H1 (cell line): ENCODE results near the gene MYO16. TPM values are rescaled to one million over a fixed set of nuclear protein-coding genes. Genes with fewer than 3 reads are reported as not detected.

ENCODE experiments used
- BRCA1 ChIP-seq: IDR thresholded peaks from 2 replicates; pipeline ENCODE4 v1.6.1; 2012; ENCODE audit warnings: low read depth, low read length, improper control_type of control experiment
- EGR1 ChIP-seq: IDR thresholded peaks from 2 replicates; pipeline ENCODE4 v1.6.1; 2011; ENCODE audit warnings: low read depth, low read length, borderline replicate concordance
- HDAC2 ChIP-seq, 2 experiments: fragments of 300-600 bp in 1 of 2; sonication (generic) in 1 of 2; IDR thresholded peaks; 2 replicates each; pipeline ENCODE4 v1.6.1; 2011 to 2012; ENCODE audit warnings: low read depth in 2 of 2, low read length in 2 of 2, mild to moderate bottlenecking in 2 of 2, moderate library complexity in 2 of 2, borderline replicate concordance in 1 of 2, inconsistent platforms in 1 of 2
- MAFK ChIP-seq: IDR thresholded peaks from 2 replicates; pipeline ENCODE4 v1.6.1; 2012; ENCODE audit warnings: low read depth, mild to moderate bottlenecking, improper control_type of control experiment, low read length
- SIX5 ChIP-seq: IDR thresholded peaks from 2 replicates; pipeline ENCODE4 v1.6.1; 2011; ENCODE audit warnings: mild to moderate bottlenecking, low read depth, low read length
- SP1 ChIP-seq: IDR thresholded peaks from 2 replicates; pipeline ENCODE4 v1.6.1; 2011; ENCODE audit warnings: low read depth, low read length
- SRF ChIP-seq: IDR thresholded peaks from 2 replicates; pipeline ENCODE4 v1.6.1; 2011; ENCODE audit warnings: mild to moderate bottlenecking, low read depth, low read length, moderate library complexity
- polyA plus RNA-seq, 7 experiments: library from polyadenylated mRNA; depleted of rRNA in 3 of 7; stranded (reverse) in 5 of 7; unstranded in 2 of 7; fragments of >200 nt in 5 of 7; fragments of 200-250 nt in 2 of 7; gene quantifications; 1 replicate in 5 of 7; 2 replicates in 1 of 7; 4 replicates in 1 of 7; pipeline versions ENCODE4 v1.2.1 to v1.2.3, GENCODE V29; 2011 to 2013; ENCODE audit warnings: missing spikeins in 2 of 7, mixed read lengths in 2 of 7
- total RNA-seq: library from RNA; stranded (reverse); fragmentation: NEBNext Ultra II Directional; extraction: Animal tissue kit (Norgen Biotek cat#: 25700); gene quantifications from 2 replicates; pipeline ENCODE4 v1.2.1, GENCODE V29; 2021
- TF ChIP-seq, protein P1 (sequence below): fragments of 300-600 bp; sonication (generic); IDR thresholded peaks from 2 replicates; pipeline ENCODE4 v1.7.1; 2012; ENCODE audit warnings: low read length, moderate library complexity, mild to moderate bottlenecking, inconsistent platforms; ENCODE audit not compliant: insufficient replicate concordance
- TF ChIP-seq, protein P2 (sequence below): IDR thresholded peaks from 2 replicates; pipeline ENCODE4 v1.6.1; 2012; ENCODE audit warnings: inconsistent platforms
- TF ChIP-seq, protein P3 (sequence below): IDR thresholded peaks from 2 replicates; pipeline ENCODE4 v1.6.1; 2011; ENCODE audit warnings: low read depth, mild to moderate bottlenecking, low read length; ENCODE audit not compliant: insufficient read depth
- TF ChIP-seq, protein P4 (sequence below): IDR thresholded peaks from 2 replicates; pipeline ENCODE4 v1.6.1; 2012; ENCODE audit warnings: inconsistent platforms

MYO16 gene
- total and polyA plus RNA-seq, 2 of the 8 experiments (the other 6 are each of a cell fraction or from before 2014, with no cell fraction given) = 0.02 to 0.22 TPM

- TF ChIP-seq, protein P1, sequence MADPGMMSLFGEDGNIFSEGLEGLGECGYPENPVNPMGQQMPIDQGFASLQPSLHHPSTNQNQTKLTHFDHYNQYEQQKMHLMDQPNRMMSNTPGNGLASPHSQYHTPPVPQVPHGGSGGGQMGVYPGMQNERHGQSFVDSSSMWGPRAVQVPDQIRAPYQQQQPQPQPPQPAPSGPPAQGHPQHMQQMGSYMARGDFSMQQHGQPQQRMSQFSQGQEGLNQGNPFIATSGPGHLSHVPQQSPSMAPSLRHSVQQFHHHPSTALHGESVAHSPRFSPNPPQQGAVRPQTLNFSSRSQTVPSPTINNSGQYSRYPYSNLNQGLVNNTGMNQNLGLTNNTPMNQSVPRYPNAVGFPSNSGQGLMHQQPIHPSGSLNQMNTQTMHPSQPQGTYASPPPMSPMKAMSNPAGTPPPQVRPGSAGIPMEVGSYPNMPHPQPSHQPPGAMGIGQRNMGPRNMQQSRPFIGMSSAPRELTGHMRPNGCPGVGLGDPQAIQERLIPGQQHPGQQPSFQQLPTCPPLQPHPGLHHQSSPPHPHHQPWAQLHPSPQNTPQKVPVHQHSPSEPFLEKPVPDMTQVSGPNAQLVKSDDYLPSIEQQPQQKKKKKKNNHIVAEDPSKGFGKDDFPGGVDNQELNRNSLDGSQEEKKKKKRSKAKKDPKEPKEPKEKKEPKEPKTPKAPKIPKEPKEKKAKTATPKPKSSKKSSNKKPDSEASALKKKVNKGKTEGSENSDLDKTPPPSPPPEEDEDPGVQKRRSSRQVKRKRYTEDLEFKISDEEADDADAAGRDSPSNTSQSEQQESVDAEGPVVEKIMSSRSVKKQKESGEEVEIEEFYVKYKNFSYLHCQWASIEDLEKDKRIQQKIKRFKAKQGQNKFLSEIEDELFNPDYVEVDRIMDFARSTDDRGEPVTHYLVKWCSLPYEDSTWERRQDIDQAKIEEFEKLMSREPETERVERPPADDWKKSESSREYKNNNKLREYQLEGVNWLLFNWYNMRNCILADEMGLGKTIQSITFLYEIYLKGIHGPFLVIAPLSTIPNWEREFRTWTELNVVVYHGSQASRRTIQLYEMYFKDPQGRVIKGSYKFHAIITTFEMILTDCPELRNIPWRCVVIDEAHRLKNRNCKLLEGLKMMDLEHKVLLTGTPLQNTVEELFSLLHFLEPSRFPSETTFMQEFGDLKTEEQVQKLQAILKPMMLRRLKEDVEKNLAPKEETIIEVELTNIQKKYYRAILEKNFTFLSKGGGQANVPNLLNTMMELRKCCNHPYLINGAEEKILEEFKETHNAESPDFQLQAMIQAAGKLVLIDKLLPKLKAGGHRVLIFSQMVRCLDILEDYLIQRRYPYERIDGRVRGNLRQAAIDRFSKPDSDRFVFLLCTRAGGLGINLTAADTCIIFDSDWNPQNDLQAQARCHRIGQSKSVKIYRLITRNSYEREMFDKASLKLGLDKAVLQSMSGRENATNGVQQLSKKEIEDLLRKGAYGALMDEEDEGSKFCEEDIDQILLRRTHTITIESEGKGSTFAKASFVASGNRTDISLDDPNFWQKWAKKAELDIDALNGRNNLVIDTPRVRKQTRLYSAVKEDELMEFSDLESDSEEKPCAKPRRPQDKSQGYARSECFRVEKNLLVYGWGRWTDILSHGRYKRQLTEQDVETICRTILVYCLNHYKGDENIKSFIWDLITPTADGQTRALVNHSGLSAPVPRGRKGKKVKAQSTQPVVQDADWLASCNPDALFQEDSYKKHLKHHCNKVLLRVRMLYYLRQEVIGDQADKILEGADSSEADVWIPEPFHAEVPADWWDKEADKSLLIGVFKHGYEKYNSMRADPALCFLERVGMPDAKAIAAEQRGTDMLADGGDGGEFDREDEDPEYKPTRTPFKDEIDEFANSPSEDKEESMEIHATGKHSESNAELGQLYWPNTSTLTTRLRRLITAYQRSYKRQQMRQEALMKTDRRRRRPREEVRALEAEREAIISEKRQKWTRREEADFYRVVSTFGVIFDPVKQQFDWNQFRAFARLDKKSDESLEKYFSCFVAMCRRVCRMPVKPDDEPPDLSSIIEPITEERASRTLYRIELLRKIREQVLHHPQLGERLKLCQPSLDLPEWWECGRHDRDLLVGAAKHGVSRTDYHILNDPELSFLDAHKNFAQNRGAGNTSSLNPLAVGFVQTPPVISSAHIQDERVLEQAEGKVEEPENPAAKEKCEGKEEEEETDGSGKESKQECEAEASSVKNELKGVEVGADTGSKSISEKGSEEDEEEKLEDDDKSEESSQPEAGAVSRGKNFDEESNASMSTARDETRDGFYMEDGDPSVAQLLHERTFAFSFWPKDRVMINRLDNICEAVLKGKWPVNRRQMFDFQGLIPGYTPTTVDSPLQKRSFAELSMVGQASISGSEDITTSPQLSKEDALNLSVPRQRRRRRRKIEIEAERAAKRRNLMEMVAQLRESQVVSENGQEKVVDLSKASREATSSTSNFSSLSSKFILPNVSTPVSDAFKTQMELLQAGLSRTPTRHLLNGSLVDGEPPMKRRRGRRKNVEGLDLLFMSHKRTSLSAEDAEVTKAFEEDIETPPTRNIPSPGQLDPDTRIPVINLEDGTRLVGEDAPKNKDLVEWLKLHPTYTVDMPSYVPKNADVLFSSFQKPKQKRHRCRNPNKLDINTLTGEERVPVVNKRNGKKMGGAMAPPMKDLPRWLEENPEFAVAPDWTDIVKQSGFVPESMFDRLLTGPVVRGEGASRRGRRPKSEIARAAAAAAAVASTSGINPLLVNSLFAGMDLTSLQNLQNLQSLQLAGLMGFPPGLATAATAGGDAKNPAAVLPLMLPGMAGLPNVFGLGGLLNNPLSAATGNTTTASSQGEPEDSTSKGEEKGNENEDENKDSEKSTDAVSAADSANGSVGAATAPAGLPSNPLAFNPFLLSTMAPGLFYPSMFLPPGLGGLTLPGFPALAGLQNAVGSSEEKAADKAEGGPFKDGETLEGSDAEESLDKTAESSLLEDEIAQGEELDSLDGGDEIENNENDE = no peak
- no peak for TF ChIP-seq SP1
- no peak for TF ChIP-seq SRF
- TF ChIP-seq, protein P2, sequence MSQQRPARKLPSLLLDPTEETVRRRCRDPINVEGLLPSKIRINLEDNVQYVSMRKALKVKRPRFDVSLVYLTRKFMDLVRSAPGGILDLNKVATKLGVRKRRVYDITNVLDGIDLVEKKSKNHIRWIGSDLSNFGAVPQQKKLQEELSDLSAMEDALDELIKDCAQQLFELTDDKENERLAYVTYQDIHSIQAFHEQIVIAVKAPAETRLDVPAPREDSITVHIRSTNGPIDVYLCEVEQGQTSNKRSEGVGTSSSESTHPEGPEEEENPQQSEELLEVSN = no peak
- TF ChIP-seq BRCA1 = no peak
- TF ChIP-seq, protein P3, sequence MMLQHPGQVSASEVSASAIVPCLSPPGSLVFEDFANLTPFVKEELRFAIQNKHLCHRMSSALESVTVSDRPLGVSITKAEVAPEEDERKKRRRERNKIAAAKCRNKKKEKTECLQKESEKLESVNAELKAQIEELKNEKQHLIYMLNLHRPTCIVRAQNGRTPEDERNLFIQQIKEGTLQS = no peak
- TF ChIP-seq, protein P4, sequence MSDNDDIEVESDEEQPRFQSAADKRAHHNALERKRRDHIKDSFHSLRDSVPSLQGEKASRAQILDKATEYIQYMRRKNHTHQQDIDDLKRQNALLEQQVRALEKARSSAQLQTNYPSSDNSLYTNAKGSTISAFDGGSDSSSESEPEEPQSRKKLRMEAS = no peak
- TF ChIP-seq HDAC2 (IDR thresholded peaks at IDR 0.05; ENCODE audit: borderline replicate concordance in 1 of 2, low read depth in 2 of 2, low read length in 2 of 2) = no peak
- no peak for TF ChIP-seq MAFK
- no peak for TF ChIP-seq SIX5
- no peak for TF ChIP-seq EGR1
These were observed 178.4 kb downstream of the MYO16 start (continued) for GRCh38 chr13:108807841-108808240.
